Effector CD4-positive, alpha-beta T cell (primary cell): ENCODE results near the gene AASDHPPT.
A peak's percentile ranks its signal among the peaks of the same experiment; 100 is the strongest.

Source experiments
- DNase-seq: peaks from one replicate; pipeline ENCODE4 v3.0.0-alpha.2; 2020

Gene AASDHPPT

DNA sequence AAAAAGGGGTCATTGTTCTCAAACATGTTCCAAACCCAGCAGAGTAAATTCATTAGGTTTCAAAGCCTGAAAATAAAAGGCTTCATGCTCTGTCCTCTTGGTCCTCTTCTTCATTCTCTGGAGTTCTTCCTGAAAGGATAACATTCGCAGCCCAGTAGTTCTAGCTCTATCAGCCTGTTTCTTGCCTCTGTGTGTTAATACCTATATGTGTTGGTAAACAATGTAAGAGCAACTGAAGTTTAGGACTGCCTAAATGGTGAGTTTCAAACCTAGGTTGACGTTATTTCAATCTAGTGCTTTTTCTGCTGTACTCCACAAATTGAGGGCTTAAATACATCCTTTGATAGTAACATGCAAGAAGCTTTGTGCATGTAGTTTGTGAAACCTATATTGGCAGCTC lies 9.4 kb downstream of the AASDHPPT start:
- DNase-seq: no peak

GRCh38 chr11:106087815-106088435 lies 10.5 kb downstream of the AASDHPPT start:
- peak; percentile 23 for DNase-seq

DNA sequence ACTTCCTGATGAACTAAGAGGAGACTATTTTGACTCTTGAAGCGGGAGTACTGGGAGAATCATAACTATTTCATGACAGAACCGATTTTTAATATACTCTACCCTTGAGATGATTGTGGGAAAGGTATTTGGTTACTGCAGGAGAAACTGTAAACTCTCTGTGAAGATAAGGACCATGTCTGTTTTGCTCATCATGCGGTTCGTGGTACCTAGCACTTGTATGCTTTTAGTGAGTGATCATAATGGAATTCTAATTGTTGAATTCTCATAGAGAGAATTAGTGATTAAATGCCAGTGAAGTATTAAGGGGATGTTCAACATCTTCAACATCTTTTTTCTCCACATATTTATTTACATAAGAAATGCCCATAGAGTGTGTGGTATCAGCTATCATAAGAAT lies 11.4 kb downstream of the AASDHPPT start:
- no peak for DNase-seq

DNA sequence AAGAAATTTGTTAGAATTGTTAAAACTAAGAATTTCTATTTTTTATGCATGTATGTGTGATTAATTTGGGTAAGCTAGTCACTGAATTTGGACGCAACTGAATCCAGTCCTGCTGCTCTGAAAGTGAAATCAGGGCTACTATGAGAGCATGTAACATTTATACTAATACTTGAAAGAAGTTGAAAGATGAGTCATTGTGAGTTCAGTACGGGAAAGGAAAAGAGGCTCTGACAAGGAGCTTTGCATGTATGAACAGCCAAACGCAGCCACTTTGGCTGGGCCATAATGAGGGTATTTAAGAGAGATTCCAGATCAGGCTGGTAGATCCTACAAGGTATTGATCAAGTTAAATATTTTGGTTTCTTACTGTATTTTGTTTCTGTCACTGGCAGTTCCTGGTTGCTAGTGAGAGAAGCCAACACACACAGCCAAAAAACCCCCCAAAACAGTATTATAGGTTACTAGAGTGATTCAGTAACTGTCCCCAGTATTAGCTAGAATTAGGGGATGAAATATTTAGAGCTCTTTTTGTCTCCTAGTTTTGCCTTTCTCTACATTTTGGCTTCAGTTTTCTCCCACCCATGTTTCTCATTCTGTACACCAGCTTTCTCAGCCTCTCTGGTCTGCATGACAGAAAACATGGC lies 14.1 kb downstream of the AASDHPPT start:
- no peak for DNase-seq

- DNase-seq: no peak
These were observed 15.0 kb downstream of the AASDHPPT start for GRCh38 chr11:106092446-106092845.

DNA sequence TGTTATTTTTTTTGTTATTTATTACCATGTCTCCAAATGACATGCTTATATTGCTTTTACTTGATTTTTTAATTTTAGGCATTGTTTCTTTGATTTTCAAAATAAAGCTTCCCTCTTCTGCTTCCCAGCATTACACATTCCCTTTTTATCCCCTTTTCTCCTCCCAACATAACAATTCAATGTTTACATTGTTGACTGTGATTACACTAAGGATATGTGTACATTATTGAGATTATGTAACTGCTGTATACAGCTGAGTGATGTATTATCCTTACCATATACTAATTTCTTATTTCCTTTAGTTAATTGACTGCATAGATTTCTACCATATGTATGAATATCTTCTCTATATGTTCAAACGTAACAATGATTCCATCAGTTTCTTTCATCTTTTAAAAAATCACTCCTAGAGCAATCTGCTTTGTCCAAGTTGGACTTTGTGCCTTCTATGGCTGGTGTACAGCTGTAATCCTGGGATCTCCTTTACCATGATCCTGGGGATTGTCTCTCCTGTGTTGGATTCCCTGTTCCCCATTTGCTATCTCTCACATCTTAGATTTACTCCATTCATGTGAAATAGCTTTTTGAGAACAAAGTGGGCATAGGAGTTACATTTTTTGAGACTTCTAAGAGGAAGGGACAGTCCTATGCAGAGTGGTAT lies 21.6 kb downstream of the AASDHPPT start:
- no peak for DNase-seq

DNA sequence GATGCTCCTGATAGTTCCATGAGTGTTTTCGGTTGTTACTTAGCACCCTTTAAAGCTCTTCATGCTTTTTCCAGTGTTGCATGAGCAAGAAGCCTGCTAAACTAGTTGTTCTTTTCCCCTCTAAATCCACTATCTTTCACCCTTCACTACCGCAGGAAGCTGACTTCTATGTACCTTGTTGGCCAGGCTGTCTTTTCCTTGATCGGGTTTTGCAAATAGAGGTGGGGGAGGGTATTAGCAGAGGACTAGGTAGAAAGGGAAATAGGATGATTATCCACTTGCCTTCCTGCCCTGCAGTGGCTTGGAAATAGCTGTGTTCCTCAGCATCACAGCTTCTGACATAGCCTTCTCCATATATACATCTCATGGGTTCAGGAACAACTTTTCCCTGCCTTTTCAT lies 23.9 kb downstream of the AASDHPPT start:
- DNase-seq: no peak

GRCh38 chr11:106101819-106102218 lies 24.4 kb downstream of the AASDHPPT start:
- no peak for DNase-seq

GRCh38 chr11:106105986-106106385 lies 28.5 kb downstream of the AASDHPPT start:
- DNase-seq: no peak

- DNase-seq: no peak
These were observed 44.3 kb downstream of the AASDHPPT start for GRCh38 chr11:106121570-106122320.

- DNase-seq: no peak
These were observed 50.1 kb downstream of the AASDHPPT start for GRCh38 chr11:106127604-106128003.

GRCh38 chr11:106128740-106129139 lies 51.3 kb downstream of the AASDHPPT start:
- DNase-seq: no peak

DNA sequence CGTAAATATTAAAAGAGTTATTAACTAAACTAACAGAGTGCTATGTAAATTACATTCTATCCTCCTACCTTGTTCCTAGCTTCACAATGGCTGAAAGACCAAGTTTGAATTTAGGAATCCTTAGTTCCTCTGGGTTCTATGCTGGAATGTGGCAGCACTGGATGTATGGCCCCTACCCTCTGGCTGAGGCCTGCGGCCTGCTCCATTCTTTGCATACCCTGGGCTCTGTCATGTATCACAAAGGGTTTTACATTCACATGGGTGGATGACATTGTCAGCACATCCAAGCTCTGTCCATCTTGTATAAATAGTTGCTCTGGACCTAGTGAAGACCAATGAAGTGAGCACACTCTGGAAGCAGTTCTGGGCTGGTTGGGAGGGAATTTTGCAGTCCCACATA lies 54.5 kb downstream of the AASDHPPT start:
- DNase-seq: no peak

DNA sequence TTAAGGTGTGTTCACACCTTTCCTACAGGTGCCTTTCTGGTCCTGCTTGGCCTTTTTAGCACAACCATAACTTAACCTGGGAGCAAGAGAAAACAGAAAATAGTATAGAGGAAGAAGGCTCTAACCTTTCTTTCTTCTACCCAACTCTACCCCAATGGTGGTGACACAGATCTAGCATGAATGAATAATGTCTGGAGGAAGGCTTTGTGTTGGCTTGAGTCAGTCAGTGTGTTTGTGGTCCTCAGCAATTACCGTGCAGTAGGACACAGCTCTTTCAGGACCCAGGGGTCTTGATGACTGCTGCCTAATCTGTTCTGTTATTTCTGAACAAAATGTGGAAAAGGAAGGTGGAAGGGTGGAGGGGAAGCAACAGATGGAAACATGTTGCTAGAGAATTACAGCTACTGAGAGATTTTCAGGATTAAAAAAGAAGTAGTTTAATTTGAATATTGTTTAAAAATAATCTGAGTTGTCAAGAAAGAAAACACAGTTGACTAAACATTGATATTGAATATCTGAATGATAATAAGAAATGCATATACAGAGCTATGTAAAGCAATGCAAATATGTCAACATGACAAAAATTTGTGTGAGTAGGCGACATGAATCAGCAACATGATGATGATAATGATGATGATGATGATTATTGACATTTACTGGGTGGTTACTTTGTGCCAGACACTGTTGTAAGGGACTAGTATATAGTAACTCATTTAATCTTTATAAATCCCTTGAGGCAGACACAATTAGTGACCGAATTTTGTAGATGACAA lies 55.3 kb downstream of the AASDHPPT start:
- no peak for DNase-seq

GRCh38 chr11:106133529-106133928 lies 56.1 kb downstream of the AASDHPPT start:
- no peak for DNase-seq

DNA sequence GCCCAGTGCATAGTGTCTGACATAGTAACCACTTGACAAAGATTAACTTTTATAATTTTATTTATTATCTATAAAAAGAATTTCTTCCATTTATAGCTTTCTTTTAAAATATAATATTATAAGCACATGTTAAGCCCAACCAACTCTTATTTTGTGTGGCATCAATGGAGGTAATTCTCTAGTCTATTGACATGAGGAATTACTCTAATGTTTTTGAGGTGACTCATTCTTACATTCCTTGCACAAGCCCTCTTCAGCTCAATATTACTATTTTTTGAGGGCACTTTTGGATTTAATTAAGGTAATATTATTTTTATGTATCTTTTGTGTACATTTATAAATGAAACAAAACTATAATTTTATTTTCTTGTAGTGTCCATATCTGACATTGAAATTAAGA lies 59.6 kb downstream of the AASDHPPT start:
- no peak for DNase-seq

DNA sequence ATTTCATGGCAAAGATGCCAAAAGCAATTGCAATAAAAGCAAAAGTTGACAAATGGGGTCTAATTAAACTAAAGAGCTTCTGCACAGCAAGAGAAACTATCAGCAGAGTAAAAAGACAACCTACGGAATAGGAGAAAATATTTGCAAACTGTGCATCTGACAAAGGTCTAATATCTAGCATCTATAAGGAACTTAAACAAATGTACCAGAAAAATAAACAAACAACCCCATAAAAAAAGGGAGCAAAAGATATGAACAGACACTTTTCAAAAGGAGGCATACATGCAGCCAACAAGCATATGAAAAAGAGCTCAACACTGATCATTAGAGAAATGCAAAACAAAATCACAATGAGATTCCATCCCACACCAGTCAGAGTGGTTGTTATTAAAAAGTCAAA lies 60.3 kb downstream of the AASDHPPT start:
- no peak for DNase-seq
